Tongue (tissue), 2 donors: ENCODE data around the gene MAP7. TPM values are rescaled to one million over a fixed set of nuclear protein-coding genes. Genes with fewer than 3 reads are reported as not detected.
"Not testable (repeated sequence)": the region's sequence is repeated elsewhere in the genome, so short reads cannot be mapped to it uniquely, and the experiment has no call there.

Experiments
- DNase-seq: peaks from one replicate; pipeline ENCODE4 v3.0.0-alpha.2; 2015
- total RNA-seq: library from RNA; depleted of rRNA; stranded (reverse); fragments of >200 nt; gene quantifications from one replicate; pipeline ENCODE4 v1.2.3, GENCODE V29; 2014

Gene MAP7
- total RNA-seq, 1 donor from 2014 or later = 6.1 TPM

DNA sequence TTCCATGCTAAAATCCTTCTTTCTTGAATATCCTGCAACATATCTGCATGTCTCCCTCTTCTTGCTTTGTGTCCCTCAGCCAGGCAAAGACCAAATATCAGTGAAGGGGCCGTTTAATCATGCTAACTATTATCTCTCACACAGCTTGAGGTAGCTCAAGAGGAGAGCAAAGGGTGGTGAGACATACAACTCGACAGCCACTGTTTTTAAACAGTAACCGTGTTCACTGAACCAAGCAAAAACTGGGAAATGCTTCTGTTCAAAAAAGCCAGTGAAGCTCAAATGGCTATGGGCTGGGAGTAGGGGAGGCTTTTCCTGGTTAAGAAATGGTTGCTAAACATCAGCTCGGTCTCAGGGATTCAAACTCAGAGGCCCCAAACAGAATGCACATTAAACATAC lies 83.4 kb downstream of the MAP7 start:
- no peak for DNase-seq

DNA sequence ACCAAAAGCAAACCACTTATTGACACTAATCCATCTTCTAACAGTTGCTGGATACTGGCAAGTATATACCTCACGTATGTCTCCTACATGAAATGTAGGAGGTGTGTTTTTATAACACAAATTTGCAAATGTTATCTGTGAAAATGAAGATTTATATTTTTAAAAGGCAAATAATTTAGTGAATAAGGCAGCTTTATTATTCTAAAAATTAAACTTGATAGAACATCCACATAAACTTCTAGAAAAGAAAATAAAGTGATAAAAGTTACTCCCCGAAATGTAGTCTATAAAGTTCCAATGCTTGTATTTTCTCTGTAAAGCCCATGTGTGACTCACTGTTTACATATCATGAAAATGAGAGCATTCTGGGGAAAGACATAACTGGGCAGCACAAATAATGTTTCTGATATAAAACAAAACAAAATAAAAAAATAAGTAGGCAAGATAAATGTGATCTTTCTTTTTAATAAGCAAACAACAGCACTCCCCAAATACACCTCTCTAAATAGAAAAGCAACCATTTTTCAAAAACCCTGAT lies 84.4 kb downstream of the MAP7 start:
- no peak for DNase-seq

DNA sequence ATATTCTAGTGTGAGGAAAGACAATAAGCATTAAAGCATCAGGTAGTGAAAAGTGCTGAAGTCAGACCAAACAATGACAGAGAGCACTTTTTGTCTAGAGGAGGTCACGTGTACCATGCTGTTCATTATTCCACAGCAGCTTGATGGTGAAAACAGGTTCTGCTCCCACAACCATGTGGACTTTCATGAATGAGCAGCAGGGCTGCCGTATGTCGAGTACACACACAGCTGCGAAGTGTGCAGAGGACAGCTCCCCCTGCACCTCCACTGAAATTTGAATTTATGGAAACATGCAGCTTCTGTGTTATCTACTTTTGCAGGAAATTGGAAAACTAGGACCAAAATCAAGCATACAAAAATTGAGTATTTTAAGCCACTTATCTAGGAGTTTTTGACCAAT lies 85.3 kb downstream of the MAP7 start:
- no peak for DNase-seq

DNA sequence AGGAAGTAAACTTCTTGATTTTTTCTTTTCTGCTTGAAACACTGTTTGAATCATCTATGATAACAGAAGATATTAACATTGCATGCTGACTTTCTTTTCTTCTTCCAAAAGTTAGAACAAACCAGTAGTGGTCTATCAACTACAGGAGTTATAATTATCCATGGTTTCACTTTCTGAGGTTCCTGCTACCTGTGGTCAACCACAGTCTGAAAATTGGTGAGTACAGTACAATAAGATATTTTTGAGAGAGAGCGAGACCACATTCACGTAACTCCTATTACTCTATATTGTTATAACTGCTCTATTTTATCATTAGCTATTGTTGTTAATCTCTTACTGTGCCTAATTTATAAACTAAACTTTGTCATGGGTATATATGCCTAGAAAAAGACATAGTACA lies 86.1 kb downstream of the MAP7 start:
- DNase-seq = no peak

DNA sequence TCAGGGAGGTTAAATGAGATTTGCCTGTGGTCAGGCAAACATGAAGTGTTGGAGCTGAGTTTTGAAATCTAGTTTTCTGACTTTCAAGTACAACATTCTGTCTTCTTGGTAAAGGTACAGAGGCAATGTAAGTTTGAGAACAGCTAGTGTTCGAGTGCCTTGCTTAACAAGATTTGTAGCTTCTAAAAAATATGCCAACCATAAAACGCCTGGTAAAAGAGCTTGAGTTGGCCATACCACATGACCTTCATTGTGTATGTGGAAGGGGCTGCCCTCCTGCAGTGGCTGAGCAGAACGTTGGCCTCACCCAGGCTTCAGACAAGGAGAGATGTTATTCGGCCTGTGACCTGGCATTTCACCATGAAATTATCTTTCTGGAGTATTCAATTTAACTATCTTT lies 86.5 kb downstream of the MAP7 start:
- DNase-seq = no peak

DNA sequence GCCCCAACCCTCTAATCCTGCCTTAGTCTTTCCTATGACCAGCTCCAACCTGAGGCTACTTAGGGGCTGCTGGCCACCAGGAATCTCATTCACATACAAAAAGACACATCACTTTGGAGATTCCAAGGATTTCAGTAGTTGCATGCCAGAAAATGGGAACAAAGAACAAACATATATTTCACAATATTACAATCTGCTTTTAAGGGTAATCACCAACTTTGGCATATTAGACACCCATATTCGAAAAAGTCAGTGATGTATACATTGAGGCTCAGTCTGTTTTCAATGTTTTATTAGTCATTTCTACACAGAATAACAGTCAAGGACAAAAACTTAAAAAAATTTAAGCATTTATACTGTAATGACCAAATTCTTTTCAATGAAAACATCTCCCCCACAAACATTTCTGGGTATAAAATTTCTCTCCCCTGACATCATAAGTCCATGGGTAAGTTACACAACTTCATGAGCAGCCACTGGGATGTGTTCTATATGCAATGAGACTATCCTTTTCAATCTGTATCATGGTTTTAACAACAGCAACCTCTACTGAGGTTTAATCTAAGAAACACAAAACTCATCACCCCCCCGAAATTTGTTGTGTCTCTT lies 103.5 kb downstream of the MAP7 start:
- DNase-seq = no peak

DNA sequence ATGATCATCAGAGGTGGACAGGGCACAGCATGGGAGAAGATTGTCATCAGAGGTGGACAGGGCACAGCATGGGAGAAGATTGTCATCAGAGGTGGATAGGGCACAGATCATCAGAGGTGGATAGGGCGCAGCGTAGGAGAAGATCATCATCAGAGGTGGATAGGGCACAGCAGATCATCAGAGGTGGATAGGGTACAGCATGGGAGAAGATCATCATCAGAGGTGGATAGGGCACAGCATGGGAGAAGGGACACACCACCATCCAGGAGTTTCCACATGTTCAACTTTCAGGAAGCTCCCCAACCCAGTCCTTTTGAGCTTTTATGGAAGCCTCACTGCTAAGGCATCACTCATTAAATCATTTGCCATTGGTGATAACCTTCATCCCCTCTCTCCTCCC lies 104.1 kb downstream of the MAP7 start:
- no peak for DNase-seq

DNA sequence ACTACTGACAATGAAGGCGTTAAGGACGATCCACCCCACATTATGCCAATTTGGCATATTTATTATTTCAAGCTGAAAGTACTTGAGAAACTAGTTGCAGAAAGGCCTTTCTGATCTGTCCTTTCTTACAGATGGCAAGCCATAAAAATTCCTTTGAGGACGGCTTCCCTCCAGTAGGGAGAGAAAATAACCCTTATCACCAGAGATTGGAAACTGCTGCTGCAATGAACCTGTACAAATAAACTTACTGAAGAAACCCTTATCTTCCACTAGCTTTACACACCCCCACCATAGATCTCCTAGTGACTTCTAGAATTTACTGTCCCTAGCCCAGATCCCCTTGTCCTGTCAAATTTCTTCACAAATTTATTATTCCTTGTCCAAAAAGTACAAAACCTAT lies 105.2 kb downstream of the MAP7 start:
- no peak for DNase-seq

DNA sequence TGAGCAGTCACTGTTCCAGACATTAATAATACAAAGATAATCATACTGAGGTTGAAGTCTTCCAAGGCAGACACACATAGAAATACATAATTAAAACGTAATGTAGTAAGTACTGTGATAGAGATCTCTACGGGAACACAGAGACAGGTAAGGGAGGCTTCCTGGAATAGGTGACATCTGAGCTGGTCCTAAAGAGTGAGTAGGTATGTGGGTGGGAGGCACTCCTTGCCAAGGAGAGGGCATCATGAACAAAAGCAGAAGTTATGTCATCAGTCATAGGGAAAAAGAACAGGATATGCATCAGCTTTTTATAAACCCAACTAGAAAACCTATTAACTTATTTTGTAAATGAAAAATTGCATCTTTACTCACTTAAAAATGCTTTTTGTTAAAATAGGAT lies 110.0 kb downstream of the MAP7 start:
- DNase-seq = no peak

DNA sequence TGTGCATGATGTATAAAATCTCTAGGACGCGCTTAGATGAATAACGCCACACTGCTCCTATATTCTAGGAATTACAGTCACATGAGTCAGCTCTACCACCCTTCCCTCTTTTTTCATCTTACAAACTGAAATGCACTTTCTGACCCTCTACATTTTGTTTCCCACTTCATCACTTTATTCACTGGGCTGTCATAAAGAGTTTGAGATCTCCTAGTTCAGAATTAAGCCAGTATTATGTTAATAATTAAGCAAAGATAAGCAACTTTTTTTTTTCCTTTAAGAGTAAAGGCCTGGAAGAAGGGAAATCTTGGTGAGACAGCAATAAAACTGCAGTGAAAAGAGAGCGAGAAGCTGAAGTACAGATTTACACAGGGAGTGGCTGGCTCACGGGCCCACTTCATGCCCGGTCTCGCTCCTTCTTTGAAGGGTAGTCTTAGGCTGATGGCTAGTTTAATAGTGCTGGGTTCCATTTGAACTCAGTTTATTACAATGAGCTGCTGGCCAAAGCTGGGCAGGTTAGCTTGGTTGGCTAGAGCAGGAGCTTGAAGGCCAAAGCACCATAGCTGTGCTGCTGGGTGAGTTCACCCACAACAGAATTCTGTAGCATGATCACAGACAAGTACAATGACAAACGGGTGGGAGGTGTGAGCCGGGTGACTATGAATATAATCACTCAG lies 110.6 kb downstream of the MAP7 start:
- no peak for DNase-seq

DNA sequence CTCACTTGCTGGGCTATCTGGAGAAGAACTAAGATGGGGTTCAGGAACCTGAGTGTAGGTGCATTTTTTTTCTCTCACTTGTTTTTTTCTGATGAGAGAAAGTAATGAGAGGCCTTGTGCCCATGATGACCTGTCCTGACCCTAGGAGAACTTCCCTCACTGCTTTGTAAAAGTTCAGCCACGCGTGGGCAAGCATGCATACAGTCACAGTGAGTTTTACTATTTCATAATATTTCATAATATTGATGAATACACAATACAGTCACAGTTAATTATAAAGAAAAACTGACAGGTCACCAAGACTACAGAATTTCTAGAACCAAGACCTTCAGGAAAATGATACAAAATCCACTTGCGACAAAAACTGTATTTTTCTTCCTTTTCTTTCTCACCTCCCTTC lies 111.8 kb downstream of the MAP7 start:
- DNase-seq = no peak

DNA sequence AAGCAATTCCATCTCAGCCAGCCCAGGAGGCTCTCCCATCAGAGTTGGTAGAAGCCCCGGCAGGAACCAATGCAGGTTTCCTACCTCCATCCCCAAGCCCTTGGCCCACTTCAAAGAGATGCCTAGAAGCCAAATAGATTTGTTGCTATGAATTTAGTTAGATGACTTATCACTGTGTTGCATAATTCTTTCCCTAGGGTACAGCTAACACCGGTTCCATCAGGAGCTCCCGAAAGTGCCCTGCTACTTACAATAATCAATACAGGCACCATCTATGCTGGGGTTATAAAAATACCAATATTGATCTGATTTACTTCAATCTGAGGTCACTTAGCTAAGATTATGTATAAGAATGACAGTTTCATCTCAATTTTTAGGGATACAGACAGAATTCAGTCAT lies 113.0 kb downstream of the MAP7 start:
- no peak for DNase-seq

DNA sequence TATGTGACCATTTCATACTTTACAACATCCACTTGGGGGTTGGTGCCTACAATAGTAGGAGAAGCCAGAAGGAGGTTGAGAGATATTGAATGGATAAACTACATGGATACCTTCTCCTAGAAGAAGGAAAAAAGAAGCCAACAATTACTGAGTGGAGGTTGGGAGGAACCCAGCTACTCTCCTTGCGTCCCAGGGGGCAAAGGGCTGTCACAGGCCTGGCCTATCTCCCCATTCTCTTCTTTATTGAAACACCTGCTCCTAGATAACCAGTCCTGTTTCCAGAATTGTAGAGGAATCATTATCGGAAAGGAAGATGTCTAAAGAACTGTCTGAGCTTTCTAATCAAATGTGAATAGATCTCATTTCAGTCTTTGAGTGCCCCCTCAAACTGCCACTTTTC lies 115.1 kb downstream of the MAP7 start:
- no peak for DNase-seq

DNA sequence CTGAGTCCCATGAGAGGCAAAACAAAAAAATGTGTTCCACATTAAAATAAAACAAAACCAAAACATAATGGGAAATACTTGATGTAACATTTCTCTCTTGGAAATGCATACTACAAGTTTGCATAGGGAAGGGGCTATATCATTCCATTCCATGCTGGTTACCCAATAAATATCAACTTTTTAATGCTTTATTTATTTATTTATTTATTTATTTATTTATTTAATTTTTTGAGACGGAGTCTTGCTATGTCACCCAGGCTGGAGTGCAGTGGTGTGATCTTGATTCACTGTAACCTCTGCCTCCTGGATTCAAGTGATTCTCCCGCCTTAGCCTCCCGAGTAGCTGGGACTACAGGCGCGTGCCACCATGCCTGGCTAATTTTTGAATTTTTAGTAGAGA lies 118.9 kb downstream of the MAP7 start:
- not testable (repeated sequence) for DNase-seq

DNA sequence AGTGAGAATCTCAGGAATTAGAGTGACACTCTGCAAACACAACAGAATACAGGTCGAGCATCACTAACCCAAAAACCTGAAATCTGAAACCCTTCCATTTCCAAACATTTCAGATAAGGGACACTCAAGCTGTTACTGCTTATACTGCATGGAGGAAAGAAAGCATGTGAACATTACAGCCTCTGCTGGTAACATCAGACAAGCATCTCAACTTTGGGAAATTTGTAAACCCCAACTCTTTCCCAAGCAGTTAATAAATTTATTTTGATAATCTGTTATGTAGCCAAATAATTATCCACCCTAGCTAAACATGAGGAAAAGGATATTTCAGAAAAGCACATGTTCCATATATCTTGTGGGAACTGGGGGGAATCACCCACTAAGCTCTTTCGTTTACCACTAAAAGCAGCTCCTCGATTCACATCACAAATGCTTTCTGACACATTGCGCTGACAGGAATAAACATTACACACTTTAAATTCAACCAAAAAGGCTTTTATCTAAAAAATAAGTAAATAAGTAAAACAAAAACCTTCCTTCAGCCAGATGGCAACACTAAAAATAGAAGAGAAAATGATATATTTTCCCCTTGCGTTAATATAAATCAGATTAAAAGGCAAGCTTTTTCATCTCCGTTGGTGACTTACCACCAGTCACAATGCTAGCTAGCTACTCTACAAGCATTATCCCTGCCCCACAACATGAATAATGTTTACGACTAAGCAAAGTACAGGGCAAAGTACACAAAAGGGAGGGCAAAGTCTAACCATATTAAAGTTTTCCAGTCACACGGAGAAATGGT lies 120.8 kb downstream of the MAP7 start:
- no peak for DNase-seq

DNA sequence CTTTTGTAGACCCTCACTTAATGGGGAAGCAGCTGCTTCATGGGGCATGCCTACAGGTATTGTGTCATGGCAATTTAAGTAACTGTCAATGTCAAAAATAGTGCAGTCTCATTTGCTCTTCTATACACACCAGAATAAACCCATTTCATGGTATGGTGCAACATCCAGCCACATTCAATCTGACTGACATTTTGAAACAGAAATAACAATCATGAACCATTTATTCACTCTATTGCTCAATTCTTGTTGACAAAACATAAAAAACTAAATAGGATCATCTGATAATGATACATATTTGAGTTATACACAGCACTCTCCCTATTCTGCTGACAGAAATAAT lies 122.9 kb downstream of the MAP7 start:
- DNase-seq = no peak

DNA sequence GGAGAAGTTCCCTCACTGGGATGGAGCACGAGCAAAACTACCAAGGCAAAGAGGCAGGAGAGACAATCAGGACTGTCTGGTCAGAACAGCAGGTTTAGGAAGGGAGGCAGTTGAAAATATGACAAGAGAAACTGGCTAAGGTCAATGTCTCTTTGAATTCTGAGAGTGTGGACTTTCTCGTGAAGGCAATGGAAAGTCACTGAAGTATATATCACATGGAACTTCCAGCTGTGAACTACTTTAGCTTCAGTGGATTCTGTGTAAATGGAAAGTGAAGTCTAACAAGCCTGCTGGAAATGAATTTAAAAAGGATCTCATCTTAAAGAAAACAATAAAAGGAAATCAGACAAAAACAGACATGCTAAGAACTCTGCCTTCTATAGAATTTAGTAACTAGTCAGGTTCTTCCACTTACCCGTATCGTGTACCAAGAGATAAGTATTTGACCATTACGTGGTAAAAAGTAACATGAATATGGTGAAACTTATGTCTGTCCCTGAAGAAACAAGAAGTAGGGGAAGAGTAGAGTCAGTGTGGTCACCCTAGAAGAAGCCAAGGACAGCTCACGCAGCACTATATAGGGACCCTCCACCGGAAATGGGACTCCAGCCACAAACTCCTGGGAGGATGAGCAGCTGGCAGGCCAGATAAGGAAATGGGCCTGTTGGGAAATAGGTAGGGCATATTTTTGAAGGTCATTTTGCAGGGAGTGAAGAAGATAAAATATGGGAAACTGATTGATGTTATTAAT lies 123.4 kb downstream of the MAP7 start:
- DNase-seq = no peak

DNA sequence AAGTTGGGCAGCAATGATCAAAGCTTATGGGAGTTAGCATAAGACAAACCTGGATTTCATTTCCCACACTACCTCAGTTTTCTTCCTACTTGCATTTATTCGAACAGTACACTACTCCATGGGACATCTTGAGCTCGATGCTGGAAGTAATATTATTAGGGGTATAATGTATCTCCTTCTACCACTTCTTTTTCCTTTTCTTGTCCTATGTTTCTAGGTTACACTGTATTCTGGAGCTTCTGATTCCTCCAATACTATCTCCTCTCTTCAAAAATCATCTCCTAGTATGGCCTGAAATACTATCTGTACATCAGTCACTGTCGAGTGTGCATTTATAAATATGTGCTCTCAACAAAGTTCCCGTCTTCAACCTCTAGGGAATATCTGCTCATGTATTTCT lies 124.4 kb downstream of the MAP7 start:
- no peak for DNase-seq

DNA sequence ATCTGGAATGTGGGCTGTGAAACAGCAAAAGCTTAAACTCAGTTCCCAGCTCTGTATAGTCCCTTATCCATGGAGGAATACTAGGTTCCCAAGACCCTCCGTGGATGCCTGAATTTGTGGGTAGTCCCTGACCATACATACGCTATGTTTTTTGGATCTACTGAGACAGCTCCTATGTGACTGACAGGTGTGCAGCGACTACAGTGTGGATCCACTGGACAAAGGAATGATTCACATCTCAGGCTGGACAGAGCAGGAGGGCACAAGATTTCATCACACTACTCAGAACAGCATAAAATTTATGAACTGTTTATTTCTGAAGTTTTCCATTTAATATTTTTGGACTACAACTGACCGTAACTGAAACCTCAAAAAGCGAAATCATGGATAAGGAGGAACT lies 125.3 kb downstream of the MAP7 start:
- DNase-seq = no peak

DNA sequence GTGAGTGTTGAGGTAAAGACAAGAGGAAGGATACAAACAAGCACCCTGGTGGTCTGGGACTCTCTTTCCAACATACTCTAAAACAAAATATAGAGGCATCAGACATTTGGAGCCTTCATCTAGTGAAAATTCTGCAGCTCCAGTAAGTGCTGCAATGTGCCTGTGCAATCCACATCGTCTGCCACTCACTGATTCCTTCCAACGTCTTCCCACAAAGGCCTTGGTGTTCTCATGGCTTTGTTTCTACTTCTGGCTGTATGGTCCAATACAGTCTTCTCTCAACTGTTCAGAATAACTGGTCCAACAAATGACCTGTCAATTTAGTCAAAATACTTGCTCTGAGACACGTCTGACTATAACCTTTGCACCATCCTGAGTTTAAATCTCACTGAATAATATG lies 125.8 kb downstream of the MAP7 start:
- no peak for DNase-seq

DNA sequence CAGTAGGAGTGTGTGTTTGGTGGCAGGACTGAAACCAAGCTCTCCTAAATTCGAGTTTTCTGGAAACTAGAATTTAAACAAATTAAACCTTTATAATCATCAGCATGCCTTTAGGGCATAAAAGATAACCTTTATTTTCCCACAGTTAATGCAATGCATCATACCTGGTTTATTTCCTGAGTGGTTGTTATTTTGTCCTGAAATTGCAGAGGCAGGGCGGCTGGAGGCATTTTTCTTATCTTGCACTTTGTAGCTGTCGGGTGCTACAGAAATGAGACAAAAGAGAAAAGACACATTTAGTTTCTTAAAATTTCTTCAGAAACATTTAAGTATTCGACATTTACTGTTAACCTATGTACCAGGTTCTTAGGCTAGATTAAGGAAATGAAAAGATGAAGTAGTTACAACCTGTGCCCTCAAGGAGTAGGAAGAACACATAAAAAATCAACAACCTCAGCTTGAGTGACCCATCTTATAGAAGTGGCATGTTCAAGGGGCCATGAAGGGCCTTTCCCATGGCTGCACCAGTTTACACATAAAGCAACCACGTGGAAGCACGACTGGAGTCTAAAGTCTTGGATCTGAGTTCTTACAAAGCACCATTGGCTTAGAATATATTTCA lies 128.6 kb downstream of the MAP7 start:
- DNase-seq = no peak

DNA sequence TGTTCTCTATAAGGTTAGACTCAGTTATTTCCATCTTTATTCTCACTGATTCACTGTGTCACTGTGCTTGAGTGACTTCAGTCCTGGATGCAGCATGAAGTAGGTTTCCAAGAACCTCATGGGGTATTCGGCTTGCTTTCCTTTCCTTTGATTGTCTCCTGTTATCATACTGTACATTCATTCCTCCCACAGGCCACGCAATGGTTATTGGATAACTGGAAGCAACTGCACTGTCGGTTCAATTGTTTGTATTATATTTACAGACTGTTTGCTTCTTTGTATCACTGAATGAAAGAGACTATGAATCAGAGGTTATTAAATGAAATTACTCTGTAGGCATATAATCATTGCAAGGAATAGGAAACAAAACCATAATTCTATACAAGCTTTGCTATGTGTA lies 129.4 kb downstream of the MAP7 start:
- no peak for DNase-seq
